Calu3 (cell line): ENCODE measurements around the gene ACAP1. TPM values are rescaled to one million over a fixed set of nuclear protein-coding genes. Genes with fewer than 3 reads are reported as not detected.

ENCODE experiments used
- BruUV-seq: library from RNA; stranded (reverse); fragments of 400-500 nt; replicated peaks from 2 replicates; lab custom pipeline; 2021; lab: Mats Ljungman, UMichigan
- CTCF ChIA-PET: fragments of 300-600 bp; sonication (Branson Sonifier 250); formaldehyde crosslinking; loops from one replicate; lab custom pipeline; 2022; ENCODE audit warnings: antibody characterized with exemption; lab: Charles Lee
- DNase-seq: peaks from one replicate; pipeline ENCODE4 v3.0.0; 2022
- H3K27ac Mint-ChIP-seq: one replicate; pipeline ENCODE4 v1.8.0; 2022; ENCODE audit warnings: mixed read lengths; ENCODE audit not compliant: unreplicated experiment
- H3K27me3 Mint-ChIP-seq: one replicate; pipeline ENCODE4 v1.8.0; 2022; ENCODE audit warnings: mixed read lengths; ENCODE audit not compliant: unreplicated experiment
- H3K36me3 Mint-ChIP-seq: one replicate; pipeline ENCODE4 v1.8.0; 2022; ENCODE audit warnings: mild to moderate bottlenecking, moderate library complexity, mixed read lengths; ENCODE audit not compliant: insufficient read depth, unreplicated experiment
- H3K4me1 Mint-ChIP-seq: one replicate; pipeline ENCODE4 v1.8.0; 2022; ENCODE audit warnings: mild to moderate bottlenecking, low read depth, mixed read lengths; ENCODE audit not compliant: unreplicated experiment
- H3K4me3 Mint-ChIP-seq: one replicate; pipeline ENCODE4 v1.8.0; 2022; ENCODE audit warnings: mild to moderate bottlenecking, low read depth, moderate library complexity, mixed read lengths; ENCODE audit not compliant: unreplicated experiment
- H3K9me3 Mint-ChIP-seq: one replicate; pipeline ENCODE4 v1.8.0; 2022; ENCODE audit warnings: low read depth, mixed read lengths; ENCODE audit not compliant: unreplicated experiment
- CTCF ChIP-seq: fragments of 200-600 bp; IDR thresholded peaks from one replicate; pipeline ENCODE4 v1.8.0; 2022; ENCODE audit warnings: antibody characterized with exemption; ENCODE audit not compliant: unreplicated experiment
- intact Hi-C: fragments of 100-400 bp; cut with micrococcal nuclease; formaldehyde crosslinking; loops from one replicate; pipeline ENCODE4 v1.10.0; 2022; ENCODE audit not compliant: unreplicated experiment
- total RNA-seq: library from RNA; stranded (reverse); gene quantifications from 2 replicates; pipeline ENCODE4 v1.2.3, GENCODE V29; 2022

Gene ACAP1
- total RNA-seq, 1 experiment from 2014 or later: not detected

GRCh38 chr17:7396147-7396546, 59.8 kb downstream of the ACAP1 start:
- intact Hi-C loops: no loop called here
- no peak for DNase-seq
- TF ChIP-seq CTCF: no peak
- Mint-ChIP-seq H3K27me3 (no peaks in the 10 kb centered on the region), H3K9me3 (no peaks in the 10 kb centered on the region), H3K27ac (no peak overlapping the region), H3K36me3 (peaks cover 24% of the 10 kb centered on the region), H3K4me3 (no peak overlapping the region), H3K4me1 (peaks cover 8% of the 10 kb centered on the region)
- no TSS peak for BruUV-seq
- CTCF ChIA-PET: no interaction called here

GRCh38 chr17:7398612-7399011, 62.3 kb downstream of the ACAP1 start:
- Mint-ChIP-seq H3K4me1 (peaks cover 8% of the 10 kb centered on the region), H3K27ac (no peak overlapping the region), H3K27me3 (no peaks in the 10 kb centered on the region), H3K9me3 (no peaks in the 10 kb centered on the region), H3K4me3 (no peak overlapping the region), H3K36me3 (peaks cover 29% of the 10 kb centered on the region)
- CTCF ChIA-PET: no interaction called here
- BruUV-seq: no TSS peak
- TF ChIP-seq CTCF: no peak
- DNase-seq: no peak
- intact Hi-C loops: no loop called here

Other genes with a start within 250 kb of the ACAP1 start
- not detected in 2 replicates for gene ASGR2, start 221.7 kb upstream of the ACAP1 start, total RNA-seq
- gene ASGR1, start 157.2 kb upstream of the ACAP1 start, total RNA-seq: 0.26 TPM in 1 of 2 replicates, not detected in the other
- gene DLG4, start 116.7 kb upstream of the ACAP1 start, total RNA-seq: 2.0 and 4.6 TPM in 2 replicates
- 552 and 615 TPM in 2 replicates for gene ACADVL, start 116.6 kb upstream of the ACAP1 start, total RNA-seq
- 44.8 and 45.7 TPM in 2 replicates for gene DVL2, start 102.0 kb upstream of the ACAP1 start, total RNA-seq
- 30.2 and 31.6 TPM in 2 replicates for gene PHF23, start 97.1 kb upstream of the ACAP1 start, total RNA-seq
- gene GABARAP, start 94.1 kb upstream of the ACAP1 start, total RNA-seq: 183 and 188 TPM in 2 replicates
- 85.2 and 85.3 TPM in 2 replicates for gene CTDNEP1, start 84.8 kb upstream of the ACAP1 start, total RNA-seq
- 20.3 and 21.3 TPM in 2 replicates for gene ELP5, start 84.3 kb upstream of the ACAP1 start, total RNA-seq
- gene CLDN7, start 74.1 kb upstream of the ACAP1 start, total RNA-seq: 266 and 314 TPM in 2 replicates
- 0.19 and 0.20 TPM in 2 replicates for gene SLC2A4, start 54.8 kb upstream of the ACAP1 start, total RNA-seq
- 0.24 and 0.49 TPM in 2 replicates for gene YBX2, start 41.9 kb upstream of the ACAP1 start, total RNA-seq
- 608 and 648 TPM in 2 replicates for gene EIF5A, start 28.9 kb upstream of the ACAP1 start, total RNA-seq
- gene GPS2, start 21.2 kb upstream of the ACAP1 start, total RNA-seq: 59.6 and 61.1 TPM in 2 replicates
- gene NEURL4, start 7.2 kb upstream of the ACAP1 start, total RNA-seq: 31.9 and 33.0 TPM in 2 replicates
- 8.5 and 9.9 TPM in 2 replicates for gene KCTD11, start 15.6 kb downstream of the ACAP1 start, total RNA-seq
- not detected in 2 replicates for gene TMEM95, start 18.6 kb downstream of the ACAP1 start, total RNA-seq
- 7.0 and 8.6 TPM in 2 replicates for gene TNK1, start 44.6 kb downstream of the ACAP1 start, total RNA-seq
- gene PLSCR3, start 58.0 kb downstream of the ACAP1 start, total RNA-seq: 21.9 and 26.3 TPM in 2 replicates
- 47.8 and 51.5 TPM in 2 replicates for gene TMEM256, start 67.6 kb downstream of the ACAP1 start, total RNA-seq
- gene NLGN2, start 71.3 kb downstream of the ACAP1 start, total RNA-seq: 13.9 and 14.6 TPM in 2 replicates
- gene SPEM1, start 83.8 kb downstream of the ACAP1 start, total RNA-seq: not detected in 2 replicates
- gene SPEM2, start 89.1 kb downstream of the ACAP1 start, total RNA-seq: not detected in 2 replicates
- not detected in 2 replicates for gene SPEM3, start 92.3 kb downstream of the ACAP1 start, total RNA-seq
- 8.5 TPM in 2 replicates for gene TMEM102, start 98.9 kb downstream of the ACAP1 start, total RNA-seq
- gene FGF11, start 103.0 kb downstream of the ACAP1 start, total RNA-seq: 1.2 and 2.1 TPM in 2 replicates
- gene CHRNB1, start 108.5 kb downstream of the ACAP1 start, total RNA-seq: 2.4 and 3.0 TPM in 2 replicates
- gene ZBTB4, start 143.1 kb downstream of the ACAP1 start, total RNA-seq: 27.2 and 28.1 TPM in 2 replicates
- gene SLC35G6, start 144.9 kb downstream of the ACAP1 start, total RNA-seq: not detected in 2 replicates
- 89.0 and 99.3 TPM in 2 replicates for gene POLR2A, start 147.8 kb downstream of the ACAP1 start, total RNA-seq
- 7.7 and 8.4 TPM in 2 replicates for gene TNFSF12, start 212.5 kb downstream of the ACAP1 start, total RNA-seq
- 19.7 and 25.7 TPM in 2 replicates for gene TNFSF13, start 222.2 kb downstream of the ACAP1 start, total RNA-seq
- gene SENP3, start 225.4 kb downstream of the ACAP1 start, total RNA-seq: 52.0 and 54.3 TPM in 2 replicates
- 28.6 and 50.0 TPM in 2 replicates for gene CD68, start 243.1 kb downstream of the ACAP1 start, total RNA-seq
- gene MPDU1, start 247.3 kb downstream of the ACAP1 start, total RNA-seq: 34.6 and 36.3 TPM in 2 replicates